Naive thymus-derived CD4-positive, alpha-beta T cell (primary cell): ENCODE measurements around the gene ADAMTSL1. TPM values are rescaled to one million over a fixed set of nuclear protein-coding genes. Genes with fewer than 3 reads are reported as not detected.

ENCODE experiments used
- ATAC-seq: fragments of 150-1000 bp; cut with Tn5 transposase; 2 replicates; pipeline ENCODE4 v1.10.0; 2021; ENCODE audit warnings: mild to moderate bottlenecking, moderate library complexity
- CTCF ChIA-PET: fragments of 350-600 bp; sonication (Branson Sonifier 250); formaldehyde crosslinking; loops from one replicate; lab custom pipeline; 2021; ENCODE audit warnings: antibody characterized with exemption; lab: Charles Lee
- POLR2A ChIA-PET: fragments of 350-600 bp; sonication (Branson Sonifier 250); formaldehyde crosslinking; loops from one replicate; lab custom pipeline; 2021; ENCODE audit warnings: antibody characterized with exemption, inconsistent platforms; lab: Charles Lee
- DNase-seq, 9 donors: peaks; one replicate each; pipeline versions ENCODE4 v3.0.0 to v3.0.0-alpha.2; 2020 to 2022; ENCODE audit warnings: mixed read lengths in 1 of 9
- H3K27ac ChIP-seq: one replicate; pipeline ENCODE4 v1.7.0; 2013; ENCODE audit warnings: mild to moderate bottlenecking, low read depth, low read length, moderate library complexity
- H3K27me3 ChIP-seq, 2 donors: one replicate each; pipeline ENCODE4 v1.7.0; 2013; ENCODE audit warnings: low read length in 2 of 2, mild to moderate bottlenecking in 2 of 2, moderate library complexity in 2 of 2; ENCODE audit not compliant: control insufficient read depth in 2 of 2, insufficient read depth in 2 of 2
- H3K36me3 ChIP-seq, 3 experiments: 1 replicate in 2 of 3; 2 replicates in 1 of 3; pipeline ENCODE4 v1.7.0; 2013; ENCODE audit warnings: low read length in 3 of 3, mild to moderate bottlenecking in 3 of 3, moderate library complexity in 1 of 3; ENCODE audit not compliant: insufficient read depth in 3 of 3, control insufficient read depth in 2 of 3
- H3K4me1 ChIP-seq, 2 donors: one replicate each; pipeline ENCODE4 v1.7.0; 2013; ENCODE audit warnings: low read length in 2 of 2, mild to moderate bottlenecking in 2 of 2, moderate library complexity in 1 of 2; ENCODE audit not compliant: control insufficient read depth in 2 of 2, insufficient read depth in 2 of 2
- H3K4me3 ChIP-seq: 2 replicates; pipeline ENCODE4 v1.7.0; 2013; ENCODE audit warnings: mild to moderate bottlenecking, low read length
- H3K9me3 ChIP-seq, 3 experiments: 1 replicate in 2 of 3; 2 replicates in 1 of 3; pipeline ENCODE4 v1.7.0; 2013; ENCODE audit warnings: low read length in 3 of 3; ENCODE audit not compliant: control insufficient read depth in 2 of 3
- H3K27ac Mint-ChIP-seq, 9 donors: one replicate each; pipeline ENCODE4 v1.8.0; 2020 to 2022; ENCODE audit warnings: mixed read lengths in 9 of 9, mild to moderate bottlenecking in 8 of 9, moderate library complexity in 5 of 9, inconsistent platforms in 2 of 9
- H3K27me3 Mint-ChIP-seq, 5 donors: one replicate each; pipeline ENCODE4 v1.8.0; 2021 to 2022; ENCODE audit warnings: mixed read lengths in 5 of 5, mild to moderate bottlenecking in 1 of 5
- H3K36me3 Mint-ChIP-seq, 5 donors: one replicate each; pipeline ENCODE4 v1.8.0; 2020 to 2022; ENCODE audit warnings: mixed read lengths in 5 of 5, mild to moderate bottlenecking in 3 of 5, inconsistent platforms in 1 of 5
- H3K4me1 Mint-ChIP-seq, 7 donors: one replicate each; pipeline ENCODE4 v1.8.0; 2020 to 2022; ENCODE audit warnings: mixed read lengths in 7 of 7, mild to moderate bottlenecking in 3 of 7, inconsistent platforms in 1 of 7
- H3K4me3 Mint-ChIP-seq, 10 donors: one replicate each; pipeline ENCODE4 v1.8.0; 2020 to 2022; ENCODE audit warnings: mild to moderate bottlenecking in 10 of 10, mixed read lengths in 10 of 10, moderate library complexity in 6 of 10, inconsistent platforms in 2 of 10
- H3K9me3 Mint-ChIP-seq, 11 donors: one replicate each; pipeline ENCODE4 v1.8.0; 2020 to 2022; ENCODE audit warnings: mixed read lengths in 11 of 11, mild to moderate bottlenecking in 4 of 11, inconsistent platforms in 1 of 11, moderate library complexity in 1 of 11
- intact Hi-C, 2 donors: fragments of 100-400 bp; cut with micrococcal nuclease; formaldehyde crosslinking; loops; one replicate each; pipeline ENCODE4 v1.15.1; 2023
- polyA plus RNA-seq, 2 donors: library from polyadenylated mRNA; unstranded; fragments of 300-500 nt; fragmentation: Illumina TruSeq; gene quantifications; one replicate each; pipeline ENCODE4 v1.2.3, GENCODE V29; 2021
- total RNA-seq, 6 experiments: library from RNA in 5 of 6; stranded (reverse) in 5 of 6; gene quantifications; 1 replicate in 5 of 6; 2 replicates in 1 of 6; pipeline ENCODE4 v1.2.3 and lab custom pipeline; 2021 to 2026

Gene ADAMTSL1
- total and polyA plus RNA-seq, 7 experiments from 2014 or later, result not detected

GRCh38 chr9:18746631-18747030 is 272.7 kb downstream of the ADAMTSL1 start:
- DNase-seq (no peak), ATAC-seq (no peak)
- Histone ChIP-seq H3K9me3 (no peaks in the 10 kb centered on the region), H3K36me3 (no peaks in the 10 kb centered on the region), H3K27me3 (no peaks in the 10 kb centered on the region), H3K27ac (no peak overlapping the region), H3K4me3 (no peak overlapping the region), H3K4me1 (no peaks in the 10 kb centered on the region)
- POLR2A ChIA-PET, result no interaction called here
- CTCF ChIA-PET, result no interaction called here
- Mint-ChIP-seq H3K9me3 (peaks cover 0 to 2% (median 0%) of the 10 kb centered on the region in 11 donors), H3K4me1 (no peaks in the 10 kb centered on the region), H3K27ac (no peak overlapping the region), H3K4me3 (no peak overlapping the region), H3K27me3 (peaks cover 0 to 15% (median 4%) of the 10 kb centered on the region in 5 donors), H3K36me3 (no peaks in the 10 kb centered on the region)
- intact Hi-C loops, result no loop called here

GRCh38 chr9:18747595-18747994 is 273.6 kb downstream of the ADAMTSL1 start:
- intact Hi-C loops, result no loop called here
- no peaks in the 10 kb centered on the region for H3K4me1 Mint-ChIP-seq
- peaks cover 0 to 10% (median 0%) of the 10 kb centered on the region in 5 donors for H3K27me3 Mint-ChIP-seq
- H3K27ac Mint-ChIP-seq, result no peak overlapping the region
- H3K27me3 ChIP-seq, result no peaks in the 10 kb centered on the region
- H3K27ac ChIP-seq, result no peak overlapping the region
- H3K9me3 Mint-ChIP-seq, result no peaks in the 10 kb centered on the region
- DNase-seq (no peak), ATAC-seq (no peak)
- POLR2A ChIA-PET, result no interaction called here
- H3K4me3 Mint-ChIP-seq, result no peak overlapping the region
- no peaks in the 10 kb centered on the region for H3K9me3 ChIP-seq
- H3K36me3 Mint-ChIP-seq, result no peaks in the 10 kb centered on the region
- no peaks in the 10 kb centered on the region for H3K36me3 ChIP-seq
- no peaks in the 10 kb centered on the region for H3K4me1 ChIP-seq
- no peak overlapping the region for H3K4me3 ChIP-seq
- CTCF ChIA-PET, result no interaction called here

GRCh38 chr9:18748251-18748701 is 274.3 kb downstream of the ADAMTSL1 start:
- Histone ChIP-seq H3K4me1 (no peaks in the 10 kb centered on the region), H3K9me3 (no peaks in the 10 kb centered on the region), H3K4me3 (no peak overlapping the region), H3K27me3 (no peaks in the 10 kb centered on the region), H3K27ac (no peak overlapping the region), H3K36me3 (no peaks in the 10 kb centered on the region)
- H3K36me3 Mint-ChIP-seq, result no peaks in the 10 kb centered on the region
- intact Hi-C loops, result no loop called here
- no peaks in the 10 kb centered on the region for H3K9me3 Mint-ChIP-seq
- ATAC-seq, result no peak
- DNase-seq, result no peak
- ChIA-PET POLR2A (no interaction called here), CTCF (no interaction called here)
- no peak overlapping the region for H3K27ac Mint-ChIP-seq
- H3K4me1 Mint-ChIP-seq, result no peaks in the 10 kb centered on the region
- H3K27me3 Mint-ChIP-seq, result peaks cover 0 to 10% (median 0%) of the 10 kb centered on the region in 5 donors
- H3K4me3 Mint-ChIP-seq, result no peak overlapping the region

- Mint-ChIP-seq H3K9me3 (no peaks in the 10 kb centered on the region), H3K27me3 (peaks cover 0 to 10% (median 0%) of the 10 kb centered on the region in 5 donors), H3K27ac (no peak overlapping the region), H3K4me1 (no peaks in the 10 kb centered on the region), H3K36me3 (no peaks in the 10 kb centered on the region), H3K4me3 (no peak overlapping the region)
- POLR2A ChIA-PET, result no interaction called here
- H3K9me3 ChIP-seq, result no peaks in the 10 kb centered on the region
- DNase-seq, result no peak
- no peaks in the 10 kb centered on the region for H3K36me3 ChIP-seq
- ATAC-seq, result no peak
- no peaks in the 10 kb centered on the region for H3K27me3 ChIP-seq
- no peak overlapping the region for H3K27ac ChIP-seq
- H3K4me3 ChIP-seq, result no peak overlapping the region
- H3K4me1 ChIP-seq, result no peaks in the 10 kb centered on the region
- CTCF ChIA-PET, result no interaction called here
- intact Hi-C loops, result no loop called here
These were observed 275.8 kb downstream of the ADAMTSL1 start for GRCh38 chr9:18749711-18750110.

GRCh38 chr9:18753904-18754303 is 280.0 kb downstream of the ADAMTSL1 start:
- Mint-ChIP-seq H3K27ac (no peak overlapping the region), H3K9me3 (no peaks in the 10 kb centered on the region)
- CTCF ChIA-PET, result no interaction called here

GRCh38 chr9:18754537-18754936 is 280.6 kb downstream of the ADAMTSL1 start:
- H3K9me3 ChIP-seq, result no peaks in the 10 kb centered on the region
- POLR2A ChIA-PET, result no interaction called here
- no peak overlapping the region for H3K4me3 Mint-ChIP-seq
- H3K9me3 Mint-ChIP-seq, result no peaks in the 10 kb centered on the region
- no peak overlapping the region for H3K27ac Mint-ChIP-seq
- H3K36me3 ChIP-seq, result no peaks in the 10 kb centered on the region
- no peaks in the 10 kb centered on the region for H3K4me1 Mint-ChIP-seq
- DNase-seq (no peak), ATAC-seq (no peak)
- intact Hi-C loops, result no loop called here
- no peaks in the 10 kb centered on the region for H3K36me3 Mint-ChIP-seq
- H3K4me3 ChIP-seq, result no peak overlapping the region
- H3K27me3 Mint-ChIP-seq, result peaks cover 0 to 5% (median 2%) of the 10 kb centered on the region in 5 donors
- no peaks in the 10 kb centered on the region for H3K27me3 ChIP-seq
- H3K4me1 ChIP-seq, result no peaks in the 10 kb centered on the region
- CTCF ChIA-PET, result no interaction called here
- H3K27ac ChIP-seq, result no peak overlapping the region

More at GRCh38 chr9:18753904-18754303, 280.0 kb downstream of the ADAMTSL1 start:
- Histone ChIP-seq H3K36me3 (no peaks in the 10 kb centered on the region), H3K9me3 (no peaks in the 10 kb centered on the region), H3K4me1 (no peaks in the 10 kb centered on the region), H3K4me3 (no peak overlapping the region), H3K27me3 (no peaks in the 10 kb centered on the region), H3K27ac (no peak overlapping the region)
- Mint-ChIP-seq H3K36me3 (no peaks in the 10 kb centered on the region), H3K4me1 (no peaks in the 10 kb centered on the region), H3K4me3 (no peak overlapping the region), H3K27me3 (peaks cover 0 to 8% (median 2%) of the 10 kb centered on the region in 5 donors)
- intact Hi-C loops, result no loop called here
- ATAC-seq, result no peak
- DNase-seq, result no peak
- POLR2A ChIA-PET, result no interaction called here

GRCh38 chr9:18755263-18755662 is 281.3 kb downstream of the ADAMTSL1 start:
- intact Hi-C loops, result no loop called here
- Mint-ChIP-seq H3K4me1 (no peaks in the 10 kb centered on the region), H3K27me3 (peaks cover 0 to 5% (median 4%) of the 10 kb centered on the region in 5 donors), H3K27ac (no peak overlapping the region), H3K9me3 (no peaks in the 10 kb centered on the region), H3K4me3 (no peak overlapping the region), H3K36me3 (no peaks in the 10 kb centered on the region)
- no peak for DNase-seq
- H3K4me3 ChIP-seq, result no peak overlapping the region
- no peak for ATAC-seq
- no peaks in the 10 kb centered on the region for H3K4me1 ChIP-seq
- no peak overlapping the region for H3K27ac ChIP-seq
- ChIA-PET CTCF (no interaction called here), POLR2A (no interaction called here)
- H3K36me3 ChIP-seq, result no peaks in the 10 kb centered on the region
- no peaks in the 10 kb centered on the region for H3K9me3 ChIP-seq
- H3K27me3 ChIP-seq, result no peaks in the 10 kb centered on the region
